Ascending aorta (tissue), 2 donors: ENCODE measurements around the gene SELENON. TPM values are rescaled to one million over a fixed set of nuclear protein-coding genes. Genes with fewer than 3 reads are reported as not detected.
A peak's percentile ranks its signal among the peaks of the same experiment; 100 is the strongest.

Source experiments
- DNase-seq, 2 donors: peaks; one replicate each; pipeline ENCODE4 v3.0.0-alpha.2; 2019; ENCODE audit warnings: low spot score in 2 of 2
- H3K27ac ChIP-seq, 2 donors: fragments of 200-600 bp; sonication (generic); one replicate each; pipeline ENCODE4 v1.5.1; 2016 to 2017; ENCODE audit warnings: mild to moderate bottlenecking in 1 of 2
- H3K27me3 ChIP-seq: fragments of 200-600 bp; sonication (generic); one replicate; pipeline ENCODE4 v1.5.1; 2017
- H3K36me3 ChIP-seq, 2 donors: fragments of 200-600 bp; sonication (generic); one replicate each; pipeline ENCODE4 v1.5.1; 2016
- H3K4me1 ChIP-seq, 2 donors: fragments of 200-600 bp; sonication (generic); one replicate each; pipeline ENCODE4 v1.5.1; 2016 to 2017; ENCODE audit warnings: mild to moderate bottlenecking in 1 of 2
- H3K4me3 ChIP-seq, 2 donors: fragments of 200-600 bp; sonication (generic); one replicate each; pipeline ENCODE4 v1.5.1; 2016 to 2017; ENCODE audit warnings: mild to moderate bottlenecking in 1 of 2
- H3K9me3 ChIP-seq, 2 donors: fragments of 200-600 bp; sonication (generic); one replicate each; pipeline ENCODE4 v1.5.1; 2016
- intact Hi-C: fragments of 100-400 bp; cut with DNase I; formaldehyde crosslinking; loops from one replicate; pipeline ENCODE4 v1.15.1; 2023
- total RNA-seq: library from RNA; depleted of rRNA; stranded (reverse); fragments of >200 nt; gene quantifications from one replicate; pipeline ENCODE4 v1.1.0, GENCODE V29; 2016
- TF ChIP-seq, protein P1 (sequence below), 3 experiments: fragments of 200-600 bp in 2 of 3; fragments of 450-650 bp in 1 of 3; sonication (generic) in 2 of 3; IDR thresholded peaks; one replicate each; pipeline ENCODE4 v1.5.1; 2016 to 2019; ENCODE audit warnings: antibody characterized with exemption in 3 of 3, mild to moderate bottlenecking in 1 of 3, moderate library complexity in 1 of 3

The SELENON gene
- total RNA-seq, 1 donor from 2014 or later = 208 TPM

DNA sequence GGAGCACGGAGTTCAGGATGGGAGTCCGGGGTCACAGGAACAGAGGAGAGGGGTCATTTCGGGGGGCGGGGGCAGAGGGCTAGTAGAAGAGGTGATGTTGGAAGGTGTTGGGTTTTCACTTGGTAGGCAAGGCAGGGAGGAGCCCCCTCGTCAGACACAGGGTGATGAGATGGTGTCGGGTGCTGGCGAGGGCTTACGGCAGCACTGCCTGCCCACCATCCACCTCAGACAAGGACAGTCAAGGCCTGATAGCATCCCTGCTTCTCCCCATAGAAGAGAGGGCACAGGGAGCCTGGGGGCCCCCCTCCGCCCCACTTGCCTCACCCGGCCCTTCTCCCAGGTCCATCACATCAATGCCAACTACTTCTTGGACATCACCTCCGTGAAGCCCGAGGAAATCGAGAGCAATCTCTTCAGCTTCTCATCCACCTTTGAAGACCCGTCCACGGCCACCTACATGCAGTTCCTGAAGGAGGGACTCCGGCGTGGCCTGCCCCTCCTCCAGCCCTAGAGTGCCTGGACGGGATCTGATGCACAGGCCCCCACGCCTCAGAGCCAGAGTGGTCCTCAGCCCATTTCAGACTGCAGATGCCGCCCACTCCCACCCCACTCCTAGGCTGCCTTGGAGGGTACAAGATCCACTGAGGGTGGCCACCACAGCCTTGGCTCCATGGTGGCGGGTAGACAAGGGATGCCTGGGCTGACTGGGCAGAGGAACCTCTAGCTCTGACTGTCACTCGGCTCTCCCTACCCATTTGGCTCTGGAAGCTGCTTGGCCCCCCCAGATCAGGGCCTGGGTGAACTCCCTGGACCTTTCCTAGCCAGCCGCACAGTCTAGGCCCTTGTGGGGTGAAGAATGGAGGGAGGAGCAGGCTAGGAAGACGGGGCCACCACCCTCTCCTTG lies 15.5 kb downstream of the SELENON start:
- H3K4me3 ChIP-seq = no peak overlapping the region
- no peak overlapping the region for H3K27ac ChIP-seq
- DNase-seq = peak in 1 of 2 donors; percentile 62
- H3K27me3 ChIP-seq = no peaks in the 10 kb centered on the region
- TF ChIP-seq, protein P1, sequence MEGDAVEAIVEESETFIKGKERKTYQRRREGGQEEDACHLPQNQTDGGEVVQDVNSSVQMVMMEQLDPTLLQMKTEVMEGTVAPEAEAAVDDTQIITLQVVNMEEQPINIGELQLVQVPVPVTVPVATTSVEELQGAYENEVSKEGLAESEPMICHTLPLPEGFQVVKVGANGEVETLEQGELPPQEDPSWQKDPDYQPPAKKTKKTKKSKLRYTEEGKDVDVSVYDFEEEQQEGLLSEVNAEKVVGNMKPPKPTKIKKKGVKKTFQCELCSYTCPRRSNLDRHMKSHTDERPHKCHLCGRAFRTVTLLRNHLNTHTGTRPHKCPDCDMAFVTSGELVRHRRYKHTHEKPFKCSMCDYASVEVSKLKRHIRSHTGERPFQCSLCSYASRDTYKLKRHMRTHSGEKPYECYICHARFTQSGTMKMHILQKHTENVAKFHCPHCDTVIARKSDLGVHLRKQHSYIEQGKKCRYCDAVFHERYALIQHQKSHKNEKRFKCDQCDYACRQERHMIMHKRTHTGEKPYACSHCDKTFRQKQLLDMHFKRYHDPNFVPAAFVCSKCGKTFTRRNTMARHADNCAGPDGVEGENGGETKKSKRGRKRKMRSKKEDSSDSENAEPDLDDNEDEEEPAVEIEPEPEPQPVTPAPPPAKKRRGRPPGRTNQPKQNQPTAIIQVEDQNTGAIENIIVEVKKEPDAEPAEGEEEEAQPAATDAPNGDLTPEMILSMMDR (IDR thresholded peaks at IDR 0.05) = no peak
- H3K36me3 ChIP-seq = peaks cover 39 to 52% of the 10 kb centered on the region in 2 donors
- intact Hi-C loops = no loop called here
- no peaks in the 10 kb centered on the region for H3K9me3 ChIP-seq
- peaks cover 4 to 13% of the 10 kb centered on the region in 2 donors for H3K4me1 ChIP-seq

DNA sequence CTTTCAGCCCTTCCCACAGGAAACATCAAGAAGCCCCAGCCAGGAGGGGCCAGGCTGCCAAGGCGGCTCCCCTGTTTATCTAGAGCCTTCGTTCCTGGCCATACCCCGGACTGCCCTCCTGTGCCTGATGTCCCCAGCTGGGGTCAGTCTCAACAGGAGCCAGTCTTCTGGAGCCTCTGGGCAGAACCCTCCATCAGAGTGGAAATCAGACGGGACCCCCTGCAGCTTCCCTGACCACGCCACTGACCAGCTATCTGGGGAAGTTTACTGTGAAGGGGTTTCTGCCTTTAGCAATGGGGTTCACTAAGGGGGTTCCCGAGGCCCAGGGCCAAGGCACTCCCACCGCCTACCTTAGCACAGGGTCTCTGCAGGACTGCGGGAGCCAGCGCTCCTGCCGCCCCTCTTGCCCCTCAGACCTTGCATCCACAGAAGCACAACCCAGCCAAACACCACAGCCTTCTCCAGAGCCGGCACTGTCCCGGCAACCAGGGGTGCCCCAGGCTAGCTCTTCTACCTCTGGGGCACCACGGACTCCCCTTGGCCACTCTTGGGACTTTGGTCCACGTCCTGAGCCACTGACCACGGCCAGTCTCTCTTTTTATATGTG lies 16.2 kb downstream of the SELENON start:
- Histone ChIP-seq H3K27ac (no peak overlapping the region), H3K27me3 (no peaks in the 10 kb centered on the region), H3K4me3 (no peak overlapping the region), H3K36me3 (peaks cover 39 to 50% of the 10 kb centered on the region in 2 donors), H3K4me1 (peaks cover 7 to 12% of the 10 kb centered on the region in 2 donors), H3K9me3 (no peaks in the 10 kb centered on the region)
- intact Hi-C loops = no loop called here
- DNase-seq = no peak
- TF ChIP-seq, protein P1 (IDR thresholded peaks at IDR 0.05) = no peak

DNA sequence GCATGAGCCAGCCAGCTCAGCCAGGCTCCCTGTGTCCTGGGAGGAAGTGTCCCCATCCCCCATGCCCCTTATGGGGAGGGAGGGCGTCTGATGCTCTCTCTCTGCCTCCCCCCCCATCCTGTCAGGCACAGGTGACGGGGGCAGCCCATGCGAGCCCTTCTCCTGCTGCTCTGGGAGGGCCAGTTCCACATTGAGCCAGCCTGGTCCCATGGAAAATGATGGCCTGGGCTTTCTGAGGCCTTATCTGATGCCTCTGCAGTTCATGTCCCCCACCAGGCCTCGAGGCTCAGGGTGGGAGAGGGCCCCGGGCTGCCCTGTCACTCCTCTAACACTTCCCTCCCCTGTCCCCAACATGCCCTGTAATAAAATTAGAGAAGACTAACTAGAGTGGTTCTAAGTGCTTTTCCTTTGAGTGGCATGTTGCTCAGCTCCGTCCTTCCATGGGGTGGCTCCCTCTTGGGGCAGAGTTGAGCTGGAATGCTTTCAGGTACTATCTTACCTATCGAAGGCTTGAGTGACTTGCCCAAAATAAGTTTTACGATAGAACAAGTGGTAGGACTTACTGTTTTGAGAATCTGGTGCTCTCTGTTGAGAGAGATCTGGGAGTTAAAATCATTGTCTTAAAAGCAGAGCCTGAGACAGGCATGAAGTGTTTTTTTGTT lies 18.0 kb downstream of the SELENON start:
- Histone ChIP-seq H3K27me3 (no peaks in the 10 kb centered on the region), H3K9me3 (no peaks in the 10 kb centered on the region), H3K36me3 (peaks cover 30 to 32% of the 10 kb centered on the region in 2 donors), H3K4me1 (peaks cover 10 to 22% of the 10 kb centered on the region in 2 donors), H3K4me3 (no peak overlapping the region), H3K27ac (no peak overlapping the region)
- DNase-seq = no peak
- TF ChIP-seq, protein P1 (IDR thresholded peaks at IDR 0.05) = no peak
- intact Hi-C loops = no loop called here

DNA sequence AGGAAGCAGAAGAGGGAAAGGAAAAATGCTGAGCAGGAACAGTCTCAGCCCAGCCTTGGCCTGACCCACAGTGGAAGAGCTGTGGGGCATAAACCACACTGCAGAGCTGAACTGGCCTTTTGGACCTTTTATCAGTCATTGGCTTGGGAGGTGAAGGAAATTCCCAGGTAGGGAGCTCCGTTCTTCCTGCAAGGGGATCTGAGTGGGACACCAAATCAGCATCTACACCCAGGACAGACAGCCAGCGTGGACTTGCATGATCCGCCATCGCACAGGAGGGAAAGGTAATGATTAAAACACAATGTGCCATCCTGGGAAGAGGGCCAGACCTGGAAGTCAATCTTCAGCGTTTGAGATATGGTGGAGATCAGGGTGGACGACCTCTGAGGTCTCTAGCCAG lies 18.6 kb downstream of the SELENON start:
- H3K4me1 ChIP-seq = peaks cover 10 to 22% of the 10 kb centered on the region in 2 donors
- H3K9me3 ChIP-seq = no peaks in the 10 kb centered on the region
- no peak for DNase-seq
- H3K27ac ChIP-seq = peak overlapping the region; percentile 89
- H3K36me3 ChIP-seq = peaks cover 25 to 26% of the 10 kb centered on the region in 2 donors
- TF ChIP-seq, protein P1 (IDR thresholded peaks at IDR 0.05) = no peak
- H3K4me3 ChIP-seq = peak overlapping the region; percentile 69 to 91
- H3K27me3 ChIP-seq = no peaks in the 10 kb centered on the region
- intact Hi-C loops = no loop called here

DNA sequence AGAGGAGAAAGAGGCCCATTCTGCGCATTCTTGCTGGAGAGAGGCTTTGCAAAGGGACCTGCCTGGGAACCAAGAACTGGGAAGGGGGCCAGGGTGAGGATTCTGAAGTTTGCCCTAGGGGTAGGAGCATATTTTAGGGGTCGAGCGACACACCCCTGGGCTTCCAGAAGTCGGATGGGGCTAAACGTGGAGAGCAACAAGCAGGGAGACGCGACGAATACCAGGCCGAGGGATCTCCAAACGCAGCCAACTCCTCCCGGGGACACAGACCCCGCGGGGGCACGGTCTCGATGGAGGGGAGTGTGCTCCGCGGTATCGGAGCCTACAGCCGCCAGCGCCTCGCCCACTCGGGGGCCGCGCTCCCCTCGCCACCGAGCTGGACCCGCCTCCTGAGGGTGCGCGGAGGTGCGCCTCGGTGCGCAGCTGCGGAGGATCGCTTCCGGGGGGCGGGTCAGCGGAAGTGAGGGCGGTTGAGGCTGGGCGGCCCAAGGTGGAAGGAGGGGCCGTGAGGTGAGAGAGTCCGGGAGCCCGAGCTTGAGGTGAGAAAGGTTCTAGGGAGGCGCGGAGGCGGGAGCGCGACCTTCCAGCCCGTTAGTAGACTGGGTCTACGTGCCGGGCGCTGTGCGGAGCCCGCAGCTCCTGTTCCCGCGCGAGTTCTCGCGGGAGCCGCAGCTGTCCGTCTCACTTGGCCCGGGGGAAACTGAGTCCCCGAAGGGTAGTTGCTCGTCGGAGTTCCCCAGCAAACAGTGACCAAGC lies 19.7 kb downstream of the SELENON start, which contains the start of gene MTFR1L:
Gene MTFR1L (plus strand): TSS at position 464 of the 756 bp plus-strand sequence. CDS start 3,151 bp downstream, outside the sequence.
- Histone ChIP-seq H3K27ac (peak within 1 kb of the TSS; percentile 89), H3K27me3 (no peaks in the 10 kb centered on the region), H3K4me3 (peak within 1 kb of the TSS; percentile 69 to 91), H3K9me3 (no peaks in the 10 kb centered on the region), H3K36me3 (peaks cover 15 to 18% of the 10 kb centered on the region in 2 donors), H3K4me1 (peaks cover 10 to 22% of the 10 kb centered on the region in 2 donors)
- TF ChIP-seq, protein P1 (IDR thresholded peaks at IDR 0.05) = no peak
- peak in 1 of 2 donors; percentile 93 for DNase-seq
- intact Hi-C loops = loop anchor here (2.0 kb wide), 1 partner anchor 179 kb away; the partner anchor contains the start of gene PAFAH2
